Stomach (tissue), 9 donors: ENCODE results near the gene CCDC12. TPM values are rescaled to one million over a fixed set of nuclear protein-coding genes. Genes with fewer than 3 reads are reported as not detected.

ENCODE experiments used
- DNase-seq, 2 donors: peaks; one replicate each; pipeline versions ENCODE4 v3.0.0 to v3.0.0-alpha.2; 2013 to 2019
- H3K27ac ChIP-seq, 5 donors: fragments of 200-600 bp in 4 of 5; sonication (generic) in 4 of 5; one replicate each; pipeline ENCODE4 v1.5.1; 2013 to 2019; ENCODE audit warnings: mild to moderate bottlenecking in 1 of 5, moderate library complexity in 1 of 5
- H3K27me3 ChIP-seq, 3 donors: fragments of 200-600 bp; sonication (generic); one replicate each; pipeline ENCODE4 v1.5.1; 2017 to 2019; ENCODE audit warnings: mixed run types in 1 of 3
- H3K36me3 ChIP-seq, 4 donors: fragments of 200-600 bp; sonication (generic); 1 replicate in 3 of 4; 2 replicates in 1 of 4; pipeline ENCODE4 v1.5.1; 2016 to 2019
- H3K4me1 ChIP-seq, 4 donors: fragments of 200-600 bp; sonication (generic); one replicate each; pipeline ENCODE4 v1.5.1; 2016 to 2019
- H3K4me3 ChIP-seq, 4 donors: fragments of 200-600 bp; sonication (generic) in 3 of 4; one replicate each; pipeline ENCODE4 v1.5.1; 2016 to 2019; ENCODE audit warnings: mild to moderate bottlenecking in 1 of 4
- H3K9me3 ChIP-seq, 4 donors: fragments of 200-600 bp; sonication (generic); one replicate each; pipeline ENCODE4 v1.5.1; 2016 to 2019
- CTCF ChIP-seq, 7 experiments: fragments of 450-650 bp in 4 of 7; fragments of 200-600 bp in 3 of 7; sonication (generic) in 3 of 7; IDR thresholded peaks; one replicate each; pipeline ENCODE4 v1.5.1; 2016 to 2019; ENCODE audit warnings: antibody characterized with exemption in 7 of 7, control low read depth in 2 of 7, mild to moderate bottlenecking in 1 of 7
- EP300 ChIP-seq: sonication (generic); formaldehyde crosslinking; IDR thresholded peaks from one replicate; pipeline ENCODE4 v1.6.1; 2017; ENCODE audit warnings: antibody characterized with exemption
- POLR2A ChIP-seq, 4 donors: fragments of 450-650 bp; IDR thresholded peaks; one replicate each; pipeline ENCODE4 v1.6.1; 2016; ENCODE audit warnings: antibody characterized with exemption in 4 of 4, control low read depth in 2 of 4, mild to moderate bottlenecking in 1 of 4, moderate library complexity in 1 of 4
- POLR2AphosphoS5 ChIP-seq, 3 donors: sonication (generic); formaldehyde crosslinking; IDR thresholded peaks; one replicate each; pipeline ENCODE4 v1.6.1; 2016; ENCODE audit warnings: antibody characterized with exemption in 3 of 3
- WGBS, 5 donors: extraction: QIAGEN DNeasy Blood & Tissue Kit in 3 of 5; methylation state at CpG; one replicate each; pipeline versions ENCODE4 v1.1.5 to v1.1.7; 2013 to 2018; 5-methylcytosine and 5-hydroxymethylcytosine counted together
- intact Hi-C: fragments of 100-400 bp; cut with DNase I; formaldehyde crosslinking; loops from one replicate; pipeline ENCODE4 v1.15.1; 2023; ENCODE audit warnings: low total_unique reads
- polyA plus RNA-seq, 3 donors: library from polyadenylated mRNA; stranded (reverse); fragments of 200-250 nt; gene quantifications; one replicate each; pipeline ENCODE4 v1.2.3, GENCODE V29; 2013
- total RNA-seq, 5 donors: library from RNA; depleted of rRNA; stranded (reverse); fragments of >200 nt; gene quantifications; one replicate each; pipeline versions ENCODE4 v1.1.0 to v1.2.3, GENCODE V29; 2014 to 2016
- donor health status: healthy with polysubstance abuse.
- donor health status: Bipolar disorder and iron deficiency.
- donor health status: healthy.

The CCDC12 gene
- total and polyA plus RNA-seq, 8 donors = 2.9 to 88.7 (median 47.1) TPM

GRCh38 chr3:46997453-46998091, 21.0 kb upstream of the CCDC12 start:
- no peak overlapping the region for H3K4me3 ChIP-seq
- 75 to 85% (median 83%) methylated on average over 9 to 13 of the region's 13 CpGs for WGBS, 5 donors
- no peaks in the 10 kb centered on the region for H3K27me3 ChIP-seq
- H3K36me3 ChIP-seq = peaks cover 60 to 100% (median 90%) of the 10 kb centered on the region in 4 donors
- intact Hi-C loops = loop anchor here (5.0 kb wide), 1 partner anchor 75 kb away; no protein-coding TSS in a partner anchor
- TF ChIP-seq POLR2A (IDR thresholded peaks at IDR 0.05) (no peak), POLR2AphosphoS5 (IDR thresholded peaks at IDR 0.05) (no peak), EP300 (no peak), CTCF (IDR thresholded peaks at IDR 0.05) (no peak)
- H3K27ac ChIP-seq = peak overlapping the region in 1 of 5 donors; percentile 30
- no peak for DNase-seq
- H3K4me1 ChIP-seq = peaks cover 0 to 9% (median 8%) of the 10 kb centered on the region in 4 donors
- no peaks in the 10 kb centered on the region for H3K9me3 ChIP-seq

- Histone ChIP-seq H3K4me1 (peaks cover 0 to 9% (median 8%) of the 10 kb centered on the region in 4 donors), H3K36me3 (peaks cover 53 to 100% (median 90%) of the 10 kb centered on the region in 4 donors), H3K27me3 (no peaks in the 10 kb centered on the region), H3K27ac (no peak overlapping the region), H3K4me3 (no peak overlapping the region), H3K9me3 (no peaks in the 10 kb centered on the region)
- DNase-seq = no peak
- 74 to 79% (median 75%) methylated on average over 12 of the region's 12 CpGs for WGBS, 5 donors
- TF ChIP-seq CTCF (IDR thresholded peaks at IDR 0.05) = no peak
- intact Hi-C loops = loop anchor here (5.0 kb wide), 1 partner anchor 75 kb away; no protein-coding TSS in a partner anchor
Observed at GRCh38 chr3:46996689-46997452, 20.3 kb upstream of the CCDC12 start.

- no peak overlapping the region for H3K4me3 ChIP-seq
- H3K36me3 ChIP-seq = peaks cover 44 to 100% (median 90%) of the 10 kb centered on the region in 4 donors
- 89 to 95% (median 92%) methylated on average over 9 to 22 of the region's 22 CpGs for WGBS, 5 donors
- TF ChIP-seq CTCF (IDR thresholded peaks at IDR 0.05) = no peak
- TF ChIP-seq POLR2A (IDR thresholded peaks at IDR 0.05) = no peak
- no peak for TF ChIP-seq POLR2AphosphoS5 (IDR thresholded peaks at IDR 0.05)
- TF ChIP-seq EP300 = no peak
- H3K4me1 ChIP-seq = peaks cover 0 to 13% (median 8%) of the 10 kb centered on the region in 4 donors
- no peak overlapping the region for H3K27ac ChIP-seq
- H3K27me3 ChIP-seq = no peaks in the 10 kb centered on the region
- H3K9me3 ChIP-seq = no peaks in the 10 kb centered on the region
- DNase-seq = no peak
- intact Hi-C loops = loop anchor here (5.0 kb wide), 1 partner anchor 74 kb away; no protein-coding TSS in a partner anchor
Observed at GRCh38 chr3:46995901-46996562, 19.5 kb upstream of the CCDC12 start.
